ENCODE measurements around the gene OR9Q1.

OR9Q1 gene

GRCh38 chr11:58059007-58059350 lies 35.3 kb downstream of the OR9Q1 start:
- no peaks in the 10 kb centered on the region for H3K36me3 Mint-ChIP-seq (ENCODE audit: low read depth)

GRCh38 chr11:58060535-58060934 lies 36.9 kb downstream of the OR9Q1 start:
- H3K36me3 Mint-ChIP-seq (ENCODE audit: low read depth) = no peaks in the 10 kb centered on the region
- no peak overlapping the region for H3K27ac Mint-ChIP-seq
- H3K4me1 Mint-ChIP-seq (ENCODE audit: low read depth) = no peaks in the 10 kb centered on the region
- H3K4me3 Mint-ChIP-seq = no peak overlapping the region
- peaks cover 3% of the 10 kb centered on the region for H3K27me3 Mint-ChIP-seq
- no peaks in the 10 kb centered on the region for H3K9me3 Mint-ChIP-seq

More at GRCh38 chr11:58059007-58059350, 35.3 kb downstream of the OR9Q1 start:
- Mint-ChIP-seq H3K4me1 (ENCODE audit: low read depth) (no peaks in the 10 kb centered on the region), H3K4me3 (no peak overlapping the region), H3K27ac (no peak overlapping the region), H3K27me3 (peaks cover 3% of the 10 kb centered on the region), H3K9me3 (no peaks in the 10 kb centered on the region)

GRCh38 chr11:58060939-58061672 lies 37.4 kb downstream of the OR9Q1 start:
- Mint-ChIP-seq H3K36me3 (ENCODE audit: low read depth) (no peaks in the 10 kb centered on the region), H3K4me1 (ENCODE audit: low read depth) (no peaks in the 10 kb centered on the region), H3K9me3 (no peaks in the 10 kb centered on the region), H3K27me3 (peaks cover 3% of the 10 kb centered on the region), H3K4me3 (no peak overlapping the region), H3K27ac (no peak overlapping the region)

GRCh38 chr11:58061813-58062212 lies 38.1 kb downstream of the OR9Q1 start:
- no peak overlapping the region for H3K4me3 Mint-ChIP-seq
- no peak overlapping the region for H3K27ac Mint-ChIP-seq
- H3K9me3 Mint-ChIP-seq = no peaks in the 10 kb centered on the region

GRCh38 chr11:58067685-58068084 lies 44.0 kb downstream of the OR9Q1 start:
- Mint-ChIP-seq H3K27me3 (peaks cover 4% of the 10 kb centered on the region), H3K36me3 (ENCODE audit: low read depth) (no peaks in the 10 kb centered on the region), H3K4me1 (ENCODE audit: low read depth) (no peaks in the 10 kb centered on the region), H3K4me3 (no peak overlapping the region), H3K9me3 (no peaks in the 10 kb centered on the region), H3K27ac (no peak overlapping the region)

More at GRCh38 chr11:58061813-58062212, 38.1 kb downstream of the OR9Q1 start:
- peaks cover 3% of the 10 kb centered on the region for H3K27me3 Mint-ChIP-seq
- H3K36me3 Mint-ChIP-seq (ENCODE audit: low read depth) = no peaks in the 10 kb centered on the region
- no peaks in the 10 kb centered on the region for H3K4me1 Mint-ChIP-seq (ENCODE audit: low read depth)

- Mint-ChIP-seq H3K9me3 (no peaks in the 10 kb centered on the region), H3K4me3 (no peak overlapping the region), H3K27ac (no peak overlapping the region), H3K4me1 (ENCODE audit: low read depth) (no peaks in the 10 kb centered on the region), H3K27me3 (peaks cover 5% of the 10 kb centered on the region), H3K36me3 (ENCODE audit: low read depth) (no peaks in the 10 kb centered on the region)
These were observed 45.0 kb downstream of the OR9Q1 start for GRCh38 chr11:58068655-58069054.

- Mint-ChIP-seq H3K36me3 (ENCODE audit: low read depth) (no peaks in the 10 kb centered on the region), H3K27me3 (peaks cover 7% of the 10 kb centered on the region), H3K9me3 (no peaks in the 10 kb centered on the region), H3K27ac (no peak overlapping the region), H3K4me3 (no peak overlapping the region), H3K4me1 (ENCODE audit: low read depth) (no peaks in the 10 kb centered on the region)
These were observed 46.9 kb downstream of the OR9Q1 start for GRCh38 chr11:58070585-58070984.

- peaks cover 7% of the 10 kb centered on the region for H3K27me3 Mint-ChIP-seq
- H3K4me1 Mint-ChIP-seq (ENCODE audit: low read depth) = no peaks in the 10 kb centered on the region
- no peak overlapping the region for H3K4me3 Mint-ChIP-seq
- H3K27ac Mint-ChIP-seq = no peak overlapping the region
- no peaks in the 10 kb centered on the region for H3K9me3 Mint-ChIP-seq
- no peaks in the 10 kb centered on the region for H3K36me3 Mint-ChIP-seq (ENCODE audit: low read depth)
These were observed 52.1 kb downstream of the OR9Q1 start for GRCh38 chr11:58075781-58076180.

GRCh38 chr11:58086528-58086927 lies 62.8 kb downstream of the OR9Q1 start:
- no peaks in the 10 kb centered on the region for H3K36me3 Mint-ChIP-seq (ENCODE audit: low read depth)
- peaks cover 10% of the 10 kb centered on the region for H3K9me3 Mint-ChIP-seq
- H3K27me3 Mint-ChIP-seq = peaks cover 10% of the 10 kb centered on the region
- H3K27ac Mint-ChIP-seq = no peak overlapping the region
- no peaks in the 10 kb centered on the region for H3K4me1 Mint-ChIP-seq (ENCODE audit: low read depth)
- H3K4me3 Mint-ChIP-seq = no peak overlapping the region

GRCh38 chr11:58097437-58097836 lies 73.8 kb downstream of the OR9Q1 start:
- H3K4me3 Mint-ChIP-seq = no peak overlapping the region
- no peak overlapping the region for H3K27ac Mint-ChIP-seq
- peaks cover 5% of the 10 kb centered on the region for H3K9me3 Mint-ChIP-seq
- peaks cover 4% of the 10 kb centered on the region for H3K27me3 Mint-ChIP-seq
- H3K36me3 Mint-ChIP-seq (ENCODE audit: low read depth) = no peaks in the 10 kb centered on the region
- no peaks in the 10 kb centered on the region for H3K4me1 Mint-ChIP-seq (ENCODE audit: low read depth)

- Mint-ChIP-seq H3K4me1 (ENCODE audit: low read depth) (no peaks in the 10 kb centered on the region), H3K4me3 (no peak overlapping the region), H3K36me3 (ENCODE audit: low read depth) (no peaks in the 10 kb centered on the region), H3K27me3 (peaks cover 23% of the 10 kb centered on the region), H3K9me3 (no peaks in the 10 kb centered on the region), H3K27ac (no peak overlapping the region)
These were observed 97.4 kb downstream of the OR9Q1 start for GRCh38 chr11:58121096-58121495.

GRCh38 chr11:58125469-58125868 lies 101.8 kb downstream of the OR9Q1 start, which contains the start of gene OR9I1:
OR9I1 (minus strand) TSS chr11:58125530; CDS start chr11:58119444, 6,086 bp downstream.
- no peaks in the 10 kb centered on the region for H3K9me3 Mint-ChIP-seq
- peaks cover 13% of the 10 kb centered on the region for H3K27me3 Mint-ChIP-seq
- H3K4me3 Mint-ChIP-seq = no peak within 1 kb of the TSS

GRCh38 chr11:58127350-58127749 lies 103.7 kb downstream of the OR9Q1 start:
- Mint-ChIP-seq H3K27ac (no peak overlapping the region), H3K4me1 (ENCODE audit: low read depth) (no peaks in the 10 kb centered on the region), H3K9me3 (no peaks in the 10 kb centered on the region), H3K36me3 (ENCODE audit: low read depth) (no peaks in the 10 kb centered on the region), H3K4me3 (no peak overlapping the region), H3K27me3 (peaks cover 10% of the 10 kb centered on the region)

More at GRCh38 chr11:58125469-58125868, 101.8 kb downstream of the OR9Q1 start, which contains the start of gene OR9I1:
- Mint-ChIP-seq H3K36me3 (ENCODE audit: low read depth) (no peaks in the 10 kb centered on the region), H3K27ac (no peak within 1 kb of the TSS), H3K4me1 (ENCODE audit: low read depth) (no peaks in the 10 kb centered on the region)

GRCh38 chr11:58133309-58134076 lies 109.8 kb downstream of the OR9Q1 start:
- Mint-ChIP-seq H3K27ac (no peak overlapping the region), H3K27me3 (peaks cover 3% of the 10 kb centered on the region), H3K4me3 (no peak overlapping the region), H3K4me1 (ENCODE audit: low read depth) (no peaks in the 10 kb centered on the region), H3K36me3 (ENCODE audit: low read depth) (no peaks in the 10 kb centered on the region), H3K9me3 (no peaks in the 10 kb centered on the region)

- no peaks in the 10 kb centered on the region for H3K4me1 Mint-ChIP-seq (ENCODE audit: low read depth)
These were observed 110.5 kb downstream of the OR9Q1 start for GRCh38 chr11:58134151-58134550.

More at GRCh38 chr11:58134151-58134550, 110.5 kb downstream of the OR9Q1 start:
- Mint-ChIP-seq H3K27ac (no peak overlapping the region), H3K27me3 (peaks cover 3% of the 10 kb centered on the region), H3K36me3 (ENCODE audit: low read depth) (no peaks in the 10 kb centered on the region), H3K4me3 (no peak overlapping the region), H3K9me3 (no peaks in the 10 kb centered on the region)

Measured in stimulated activated naive CD8-positive, alpha-beta T cell treated with anti-CD3 and anti-CD28 coated beads, Interleukin-15, Interleukin-2, amounts not matched to agents 100 ng/mL and 50 ng/mL, for 24 hours (primary cell).